IPS DF 4.7 (cell line): Measurements from ENCODE around the gene RNF44.
"Not testable (repeated sequence)": the region's sequence is repeated elsewhere in the genome, so short reads cannot be mapped to it uniquely, and the experiment has no call there.

Experiments used
- DNase-seq: peaks from one replicate; pipeline ENCODE4 v3.0.0-alpha.2; 2013; ENCODE audit warnings: low spot score; ENCODE audit errors: extremely low read depth

Gene RNF44

GRCh38 chr5:176519810-176520720 lies 17.1 kb downstream of the RNF44 start:
- no peak for DNase-seq

DNA sequence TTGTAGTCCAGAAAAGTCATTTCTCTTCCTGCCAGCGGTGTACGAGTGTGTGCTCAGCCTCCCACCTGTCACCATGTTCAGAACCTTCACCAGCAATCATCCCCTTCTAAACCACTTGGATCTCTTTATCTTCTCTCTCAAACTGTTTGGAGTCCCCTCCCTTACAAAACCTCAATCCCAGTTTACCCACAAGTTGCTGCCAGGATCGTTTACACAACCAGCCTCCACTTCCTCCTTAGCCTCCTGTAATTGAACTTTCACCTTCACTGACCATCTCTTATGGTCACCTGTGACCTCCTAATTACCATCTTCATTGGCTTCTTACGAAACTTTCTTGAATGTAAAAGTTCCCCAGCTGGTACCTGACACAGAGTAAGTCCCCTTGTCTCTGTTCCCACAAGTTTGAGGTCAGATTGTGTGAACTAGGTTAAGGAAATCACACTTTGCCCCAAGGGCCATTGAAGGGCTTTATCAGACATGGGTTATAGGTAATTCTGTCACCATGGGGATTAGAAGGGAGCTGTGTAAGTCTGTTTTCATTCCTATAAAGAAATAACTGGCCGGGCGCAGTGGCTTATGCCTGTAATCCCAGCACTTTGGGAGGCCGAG lies 20.0 kb downstream of the RNF44 start:
- no peak for DNase-seq

DNA sequence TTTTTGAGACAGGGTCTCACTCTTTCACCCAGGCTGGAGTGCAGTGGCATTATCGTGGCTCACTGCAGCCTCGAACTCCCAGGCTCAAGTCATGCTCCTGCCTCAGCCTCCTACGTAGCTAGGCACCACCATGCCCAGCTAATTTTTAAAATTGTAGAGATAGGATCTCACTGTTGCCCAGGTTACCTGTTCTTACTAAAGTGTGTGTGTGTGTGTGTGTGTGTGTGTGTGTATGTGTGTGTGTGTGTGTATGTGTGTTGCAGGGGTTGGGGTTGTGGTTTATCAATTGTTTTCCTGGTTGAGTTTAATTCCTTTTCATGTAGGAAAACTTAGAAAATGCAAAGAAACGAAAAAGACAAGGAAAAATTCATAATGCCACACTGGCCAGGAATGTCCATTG lies 21.8 kb downstream of the RNF44 start:
- no peak for DNase-seq

DNA sequence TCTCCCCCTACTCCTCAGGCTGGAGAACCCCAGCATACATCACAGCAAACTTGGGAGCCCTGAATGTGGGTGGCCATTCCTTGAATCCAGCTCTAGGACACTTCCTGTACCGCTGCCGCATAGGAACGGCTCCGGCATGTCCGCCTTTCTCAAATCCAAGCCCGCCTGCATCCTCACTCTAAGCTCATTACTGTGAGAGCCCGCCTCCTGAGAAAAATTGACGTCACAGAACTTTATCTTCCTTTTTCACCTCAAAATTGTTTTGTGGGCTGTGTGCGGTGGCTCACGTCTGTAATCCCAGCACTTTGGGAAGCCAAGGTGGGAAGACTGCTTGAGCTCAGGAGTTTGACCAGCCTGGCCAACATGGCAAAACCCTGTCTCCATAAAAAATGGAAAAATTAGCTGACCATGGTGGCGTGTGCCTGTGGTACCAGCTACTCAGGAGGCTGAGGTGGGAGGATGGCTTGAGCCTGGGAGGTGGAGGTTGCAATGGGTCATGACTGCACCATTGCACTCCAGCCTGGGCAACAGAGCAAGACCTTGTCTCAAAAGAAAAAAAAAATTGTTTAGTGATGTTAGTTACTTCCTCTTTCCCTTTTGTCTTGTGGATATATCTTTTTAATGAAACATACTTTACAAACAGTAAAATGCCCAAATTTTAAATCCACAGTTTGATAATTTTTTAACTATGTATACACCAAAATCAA lies 22.8 kb downstream of the RNF44 start:
- DNase-seq: no peak

DNA sequence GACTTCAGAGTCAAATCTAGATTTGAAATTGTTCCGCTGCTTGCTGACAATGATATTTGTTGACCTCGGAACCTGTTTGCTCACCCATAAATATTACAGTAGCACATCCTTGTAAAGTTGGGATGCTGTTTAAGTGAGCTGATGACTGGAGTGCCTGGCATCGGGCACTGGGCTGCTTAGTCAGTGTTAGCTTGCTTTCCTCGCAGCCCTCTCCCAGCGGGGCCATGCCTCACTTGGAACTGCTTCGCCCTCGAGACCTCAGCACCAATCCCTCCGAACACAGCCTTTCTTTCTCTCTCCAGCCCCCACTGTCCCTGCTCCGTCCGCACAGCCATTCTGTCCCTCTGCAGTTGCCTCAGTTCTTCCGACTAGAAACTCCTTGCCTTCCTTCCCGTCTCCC lies 23.4 kb downstream of the RNF44 start:
- DNase-seq: no peak

GRCh38 chr5:176508603-176509002 lies 28.6 kb downstream of the RNF44 start:
- no peak for DNase-seq

DNA sequence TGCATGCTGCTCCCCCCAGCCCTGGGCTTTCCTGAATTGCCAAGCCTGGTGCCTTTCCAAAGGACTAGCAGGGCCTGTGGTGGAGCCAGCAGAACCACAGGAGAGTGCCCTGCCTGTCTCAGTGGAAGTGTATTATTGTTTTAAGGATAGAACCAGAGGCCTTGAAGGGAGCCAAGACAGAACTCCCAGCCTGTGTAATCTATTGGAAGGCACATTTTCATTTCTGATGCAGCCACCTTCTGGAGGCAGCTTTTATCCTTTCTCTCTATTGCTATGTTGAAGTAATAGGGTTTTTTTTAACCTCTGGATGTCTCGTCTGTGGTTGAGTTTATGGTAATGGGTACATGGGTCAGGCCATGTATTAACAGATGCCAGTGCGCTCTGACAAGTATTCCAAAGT lies 29.3 kb downstream of the RNF44 start:
- DNase-seq: no peak

DNA sequence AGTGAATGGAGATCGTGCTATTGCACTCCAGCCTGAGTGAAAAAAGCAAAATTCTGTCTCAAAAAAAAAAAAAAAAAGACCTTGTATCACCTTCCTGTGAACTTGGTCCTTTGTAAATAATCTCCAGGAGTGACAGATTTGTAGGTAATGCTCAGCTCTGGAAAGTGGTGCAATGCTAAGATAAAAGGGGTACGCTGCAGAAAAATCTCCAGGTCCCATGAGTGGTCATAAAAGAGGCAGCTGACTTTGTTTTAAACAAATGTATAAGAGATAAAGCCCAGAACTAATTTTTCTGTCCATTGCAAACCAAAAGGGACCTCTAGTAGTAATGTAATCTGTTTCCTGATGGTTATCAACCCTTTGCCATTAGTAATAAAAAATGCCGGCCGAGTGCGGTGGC lies 33.7 kb downstream of the RNF44 start:
- no peak for DNase-seq

DNA sequence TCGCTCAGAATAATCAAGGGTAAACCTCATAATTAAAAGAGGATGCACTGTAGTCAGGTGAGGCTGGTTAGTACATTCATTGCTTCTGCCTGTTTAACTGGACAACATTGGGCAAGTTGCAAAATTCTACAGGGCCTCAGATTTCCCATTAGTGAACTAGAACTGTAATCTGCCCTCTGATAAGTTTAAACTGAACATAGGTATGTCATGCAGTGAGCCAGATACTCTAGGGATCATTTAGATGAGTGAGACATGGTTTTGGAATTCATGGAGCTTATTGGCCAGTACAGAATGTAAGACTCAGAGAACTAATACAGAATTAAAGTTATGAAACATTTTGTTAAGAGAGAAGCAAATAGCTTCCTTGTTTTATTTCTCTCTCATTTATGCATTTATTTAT lies 35.9 kb downstream of the RNF44 start:
- no peak for DNase-seq

GRCh38 chr5:176500511-176500910 lies 36.7 kb downstream of the RNF44 start:
- DNase-seq: no peak

- DNase-seq: no peak
Observed at GRCh38 chr5:176499273-176499672, 37.9 kb downstream of the RNF44 start.

DNA sequence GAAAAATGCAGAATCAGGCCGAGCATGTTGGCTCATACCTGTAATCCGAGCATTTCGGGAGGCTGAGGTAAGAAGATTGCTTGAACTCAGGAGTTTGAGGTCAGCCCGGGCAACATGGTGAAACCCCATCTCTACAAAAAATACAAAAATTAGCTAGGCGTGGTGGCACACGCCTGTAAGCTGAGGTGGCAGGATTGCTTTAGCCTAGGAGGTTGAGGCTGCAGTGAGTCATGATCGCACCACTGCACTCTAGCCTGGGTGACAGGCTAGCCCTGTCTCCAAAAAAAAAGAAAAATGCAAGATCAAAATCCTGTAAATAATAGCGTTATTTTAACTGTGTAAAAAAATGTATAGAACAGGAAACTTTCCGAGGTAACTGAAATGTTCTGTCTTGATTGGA lies 39.4 kb downstream of the RNF44 start:
- DNase-seq: no peak

- no peak for DNase-seq
Observed at GRCh38 chr5:176492431-176492830, 44.8 kb downstream of the RNF44 start.

GRCh38 chr5:176491901-176492300 lies 45.3 kb downstream of the RNF44 start:
- no peak for DNase-seq

GRCh38 chr5:176491101-176491502 lies 46.1 kb downstream of the RNF44 start:
- no peak for DNase-seq

GRCh38 chr5:176490301-176490700 lies 46.9 kb downstream of the RNF44 start:
- DNase-seq: no peak

- DNase-seq: no peak
Observed at GRCh38 chr5:176489077-176489476, 48.1 kb downstream of the RNF44 start.

- DNase-seq: not testable (repeated sequence)
Observed at GRCh38 chr5:176487160-176487559, 50.0 kb downstream of the RNF44 start.

- no peak for DNase-seq
Observed at GRCh38 chr5:176486189-176486757, 50.9 kb downstream of the RNF44 start.

GRCh38 chr5:176485176-176485575 lies 52.0 kb downstream of the RNF44 start:
- DNase-seq: no peak

GRCh38 chr5:176481711-176482110 lies 55.5 kb downstream of the RNF44 start:
- no peak for DNase-seq
